HEK293T (cell line): ENCODE measurements around the gene CHRNB1.

Source experiments
- CTCF ChIA-PET: fragments of 350-600 bp; formaldehyde crosslinking; extraction: SDS; loops from one replicate; lab custom pipeline; 2021; ENCODE audit warnings: antibody characterized with exemption, inconsistent platforms; lab: Yijun Ruan, JAX
- POLR2A ChIA-PET: fragments of 350-600 bp; formaldehyde crosslinking; extraction: SDS; loops from one replicate; lab custom pipeline; 2020; ENCODE audit warnings: antibody characterized with exemption, inconsistent platforms; lab: Yijun Ruan, JAX
- DNase-seq: peaks from one replicate; pipeline ENCODE4 v3.0.0; 2012; ENCODE audit warnings: mixed read lengths; ENCODE audit errors: extremely low spot score
- ARNT ChIP-seq: fragments of 450-650 bp; IDR thresholded peaks from 2 replicates; pipeline ENCODE4 v1.6.1; 2017; ENCODE audit warnings: mild to moderate bottlenecking
- BHLHE40 ChIP-seq: fragments of 450-650 bp; IDR thresholded peaks from 2 replicates; pipeline ENCODE4 v1.6.1; 2016; ENCODE audit warnings: mild to moderate bottlenecking, moderate library complexity, borderline replicate concordance
- CTBP1 ChIP-seq: fragments of 450-650 bp; IDR thresholded peaks from 2 replicates; pipeline ENCODE4 v1.6.1; 2016; ENCODE audit warnings: borderline replicate concordance
- ELF4 ChIP-seq: fragments of 450-650 bp; IDR thresholded peaks from 2 replicates; pipeline ENCODE4 v1.6.1; 2017; ENCODE audit warnings: antibody characterized with exemption
- FOXA1 ChIP-seq: fragments of 450-650 bp; IDR thresholded peaks from 2 replicates; pipeline ENCODE4 v1.6.1; 2016; ENCODE audit warnings: mild to moderate bottlenecking
- FOXK2 ChIP-seq: fragments of 450-650 bp; IDR thresholded peaks from 2 replicates; pipeline ENCODE4 v1.6.1; 2016; ENCODE audit warnings: mild to moderate bottlenecking
- FOXM1 ChIP-seq: fragments of 450-650 bp; IDR thresholded peaks from 2 replicates; pipeline ENCODE4 v1.6.1; 2017; ENCODE audit warnings: mild to moderate bottlenecking, borderline replicate concordance
- HDGF ChIP-seq: fragments of 450-650 bp; IDR thresholded peaks from 2 replicates; pipeline ENCODE4 v1.6.1; 2017; ENCODE audit warnings: antibody characterized with exemption, borderline replicate concordance
- L3MBTL2 ChIP-seq: fragments of 450-650 bp; conservative IDR thresholded peaks from 2 replicates; pipeline ENCODE4 v1.6.1; 2016; ENCODE audit warnings: mild to moderate bottlenecking
- LEF1 ChIP-seq: fragments of 450-650 bp; IDR thresholded peaks from 2 replicates; pipeline ENCODE4 v1.6.1; 2017; ENCODE audit warnings: mild to moderate bottlenecking, borderline replicate concordance
- NFRKB ChIP-seq: fragments of 450-650 bp; IDR thresholded peaks from 2 replicates; pipeline ENCODE4 v1.6.1; 2016; ENCODE audit warnings: mild to moderate bottlenecking, moderate library complexity
- PKNOX1 ChIP-seq: fragments of 450-650 bp; IDR thresholded peaks from 2 replicates; pipeline ENCODE4 v1.6.1; 2016
- SP1 ChIP-seq: fragments of 450-650 bp; IDR thresholded peaks from 2 replicates; pipeline ENCODE4 v1.6.1; 2017
- SUZ12 ChIP-seq: fragments of 450-650 bp; IDR thresholded peaks from 2 replicates; pipeline ENCODE4 v1.6.1; 2016; ENCODE audit warnings: mild to moderate bottlenecking
- TARDBP ChIP-seq: fragments of 450-650 bp; IDR thresholded peaks from 2 replicates; pipeline ENCODE4 v1.6.1; 2016
- ZNF384 ChIP-seq: fragments of 450-650 bp; IDR thresholded peaks from 2 replicates; pipeline ENCODE4 v1.6.1; 2016

Gene CHRNB1

GRCh38 chr17:7484067-7484918 lies 39.4 kb downstream of the CHRNB1 start, which contains the start of gene POLR2A:
Gene POLR2A, plus strand, starts transcription at chr17:7484366.
- DNase-seq: peak; percentile 96
- ChIA-PET CTCF (no interaction called here), POLR2A (interaction anchor here (0.7 to 3.6 kb wide), 9 partner anchors 15 to 155 kb away, joined by 3 to 24 read pairs (median 3); partner anchors contain the start of genes CHRNB1, FGF11, TMEM102 and TMEM256)
- TF ChIP-seq BHLHE40: peak; percentile 80; the same call in 1 of the 2 replicates
- peak; percentile 99 for TF ChIP-seq ELF4
- TF ChIP-seq FOXA1: no peak
- TF ChIP-seq ARNT: no peak
- TF ChIP-seq L3MBTL2: peak; percentile 29; the same call in 1 of the 2 replicates
- peak; percentile 43; the same call in 1 of the 2 replicates for TF ChIP-seq NFRKB
- no peak for TF ChIP-seq FOXK2
- TF ChIP-seq FOXM1: peak; percentile 94
- TF ChIP-seq PKNOX1: peak; percentile 81
- no peak for TF ChIP-seq TARDBP
- TF ChIP-seq SUZ12: no peak
- TF ChIP-seq LEF1: no peak

DNA sequence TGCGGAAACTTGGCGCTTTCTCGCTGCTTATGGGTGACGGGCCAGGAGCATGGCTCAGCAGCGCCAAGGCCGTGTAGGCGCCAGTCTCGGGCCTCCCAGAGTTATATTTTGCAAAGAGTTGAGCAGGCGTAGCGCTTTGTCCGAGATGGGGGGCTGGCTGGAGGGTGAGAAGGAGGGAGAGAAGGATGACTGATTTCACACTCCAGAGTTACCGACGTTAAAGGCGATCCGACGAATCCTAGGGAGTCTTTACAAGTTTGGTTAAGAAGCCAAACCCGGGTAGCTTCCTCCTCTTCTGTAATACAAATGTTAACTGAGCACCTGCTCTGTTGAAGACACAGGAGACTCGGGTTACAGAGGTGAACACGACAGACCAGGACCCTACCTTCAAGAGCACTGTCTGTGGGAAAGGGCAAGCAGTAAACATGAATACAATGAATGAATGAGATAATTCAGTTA lies 40.1 kb downstream of the CHRNB1 start:
- ChIA-PET POLR2A (interaction anchor here (0.8 to 3.6 kb wide), 9 partner anchors 16 to 156 kb away, joined by 3 to 24 read pairs (median 4); partner anchors contain the start of genes CHRNB1, FGF11 and NEURL4), CTCF (no interaction called here)
- TF ChIP-seq HDGF: peak; percentile 59; the same call in 1 of the 2 replicates
- no peak for TF ChIP-seq ELF4
- TF ChIP-seq L3MBTL2: peak; percentile 46; the same call in 1 of the 2 replicates
- no peak for DNase-seq

GRCh38 chr17:7486181-7486580 lies 41.3 kb downstream of the CHRNB1 start:
- POLR2A ChIA-PET: interaction anchor here (0.9 to 3.6 kb wide), 6 partner anchors 10 to 100 kb away, joined by 3 to 24 read pairs (median 6); partner anchors contain the start of genes CHRNB1 and FGF11
- TF ChIP-seq HDGF: no peak
- TF ChIP-seq SUZ12: no peak
- TF ChIP-seq PKNOX1: no peak
- TF ChIP-seq ELF4: no peak
- no peak for TF ChIP-seq NFRKB
- no peak for TF ChIP-seq LEF1
- TF ChIP-seq FOXM1: no peak
- CTCF ChIA-PET: interaction anchor here (0.6 to 1.4 kb wide), 4 partner anchors 33 to 129 kb away, joined by 3 to 9 read pairs (median 3); no protein-coding TSS in a partner anchor
- DNase-seq: no peak

GRCh38 chr17:7490144-7490543 lies 45.3 kb downstream of the CHRNB1 start:
- DNase-seq: no peak
- ChIA-PET POLR2A (no interaction called here), CTCF (interaction anchor here (0.6 kb wide), 1 partner anchor 31 kb away, joined by 4 read pairs; no protein-coding TSS in a partner anchor)
- no peak for TF ChIP-seq NFRKB

DNA sequence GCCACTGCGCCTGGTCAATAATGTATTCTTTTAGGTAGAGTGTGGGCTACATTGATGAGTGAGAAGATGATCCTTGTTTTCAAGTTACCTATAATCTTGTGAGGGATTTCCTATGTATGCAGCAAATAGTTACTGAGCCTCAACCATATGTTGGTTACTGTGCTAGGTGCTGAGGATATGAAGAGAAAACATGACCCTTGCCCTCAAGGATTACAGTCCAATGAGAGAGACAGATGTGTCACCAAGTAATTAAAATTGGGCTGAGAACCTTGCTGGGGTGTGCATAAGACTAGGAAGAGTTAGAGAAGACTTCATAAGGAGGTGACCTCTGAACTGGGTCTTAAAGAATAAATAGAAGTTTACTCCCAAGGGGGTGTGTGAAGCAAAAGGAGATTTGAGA lies 46.7 kb downstream of the CHRNB1 start:
- POLR2A ChIA-PET: no interaction called here

GRCh38 chr17:7493941-7494340 lies 49.1 kb downstream of the CHRNB1 start:
- POLR2A ChIA-PET: no interaction called here
- CTCF ChIA-PET: interaction anchor here (0.8 kb wide), 1 partner anchor 29 kb away, joined by 5 read pairs; no protein-coding TSS in a partner anchor
- no peak for DNase-seq
- TF ChIP-seq CTBP1 (no peak), LEF1 (no peak), SP1 (no peak), PKNOX1 (no peak), ZNF384 (no peak), SUZ12 (no peak), FOXA1 (no peak), FOXK2 (no peak), L3MBTL2 (no peak), BHLHE40 (no peak), TARDBP (no peak), NFRKB (no peak), ELF4 (no peak), HDGF (no peak), ARNT (no peak)

More for the DNA sequence above, 46.7 kb downstream of the CHRNB1 start:
- no peak for DNase-seq
- no peak for TF ChIP-seq LEF1
- no peak for TF ChIP-seq FOXM1
- CTCF ChIA-PET: no interaction called here
